Uterus (tissue), 2 donors: ENCODE results near the gene SPEM3.

Experiments used
- POLR2A ChIP-seq, 2 donors: fragments of 450-650 bp; IDR thresholded peaks; one replicate each; pipeline ENCODE4 v1.6.1; 2016; ENCODE audit warnings: antibody characterized with exemption in 2 of 2, mild to moderate bottlenecking in 1 of 2, moderate library complexity in 1 of 2
- TF ChIP-seq, protein P1 (sequence below), 4 experiments: fragments of 200-600 bp in 2 of 4; fragments of 450-650 bp in 2 of 4; sonication (generic) in 2 of 4; IDR thresholded peaks; one replicate each; pipeline ENCODE4 v1.5.1; 2016 to 2019; ENCODE audit warnings: antibody characterized with exemption in 4 of 4, mild to moderate bottlenecking in 2 of 4, moderate library complexity in 1 of 4

DNA sequence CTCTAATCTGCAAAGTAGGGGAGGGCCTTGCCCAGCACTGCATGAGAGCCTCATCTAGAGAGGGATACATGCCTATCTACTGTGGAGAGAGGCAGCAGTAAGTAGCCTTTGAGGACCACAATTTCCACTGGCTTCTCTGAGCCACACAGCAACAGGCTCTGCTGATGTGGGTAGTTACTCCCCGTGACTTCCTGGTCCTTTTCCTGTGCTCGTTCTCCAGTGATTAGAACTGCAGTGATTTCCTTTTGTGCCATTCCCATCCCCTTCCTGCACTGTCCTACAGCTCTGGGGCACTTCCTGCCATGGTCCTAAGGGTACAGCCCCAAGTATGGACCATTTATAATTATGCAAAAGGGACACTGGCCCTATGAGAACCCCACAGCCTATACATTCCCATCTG lies 37.4 kb upstream of the SPEM3 start:
- TF ChIP-seq, protein P1, sequence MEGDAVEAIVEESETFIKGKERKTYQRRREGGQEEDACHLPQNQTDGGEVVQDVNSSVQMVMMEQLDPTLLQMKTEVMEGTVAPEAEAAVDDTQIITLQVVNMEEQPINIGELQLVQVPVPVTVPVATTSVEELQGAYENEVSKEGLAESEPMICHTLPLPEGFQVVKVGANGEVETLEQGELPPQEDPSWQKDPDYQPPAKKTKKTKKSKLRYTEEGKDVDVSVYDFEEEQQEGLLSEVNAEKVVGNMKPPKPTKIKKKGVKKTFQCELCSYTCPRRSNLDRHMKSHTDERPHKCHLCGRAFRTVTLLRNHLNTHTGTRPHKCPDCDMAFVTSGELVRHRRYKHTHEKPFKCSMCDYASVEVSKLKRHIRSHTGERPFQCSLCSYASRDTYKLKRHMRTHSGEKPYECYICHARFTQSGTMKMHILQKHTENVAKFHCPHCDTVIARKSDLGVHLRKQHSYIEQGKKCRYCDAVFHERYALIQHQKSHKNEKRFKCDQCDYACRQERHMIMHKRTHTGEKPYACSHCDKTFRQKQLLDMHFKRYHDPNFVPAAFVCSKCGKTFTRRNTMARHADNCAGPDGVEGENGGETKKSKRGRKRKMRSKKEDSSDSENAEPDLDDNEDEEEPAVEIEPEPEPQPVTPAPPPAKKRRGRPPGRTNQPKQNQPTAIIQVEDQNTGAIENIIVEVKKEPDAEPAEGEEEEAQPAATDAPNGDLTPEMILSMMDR (IDR thresholded peaks at IDR 0.05), result no peak
- no peak for TF ChIP-seq POLR2A (IDR thresholded peaks at IDR 0.05)
